HepG2 (cell line): ENCODE measurements around the gene SCO1. TPM values are rescaled to one million over a fixed set of nuclear protein-coding genes. Genes with fewer than 3 reads are reported as not detected.

Experiments used
- ARNT2 ChIP-seq: sonication (generic); formaldehyde crosslinking; IDR thresholded peaks from 2 replicates; pipeline ENCODE4 v1.8.0; 2022; ENCODE audit warnings: mild to moderate bottlenecking, low read depth, missing genetic modification reagents, moderate library complexity
- ASH2L ChIP-seq: fragments of 300-600, 200-600 bp; sonication (generic); IDR thresholded peaks from 2 replicates; pipeline ENCODE4 v1.7.0; 2017; ENCODE audit warnings: low read depth, mild to moderate bottlenecking, moderate library complexity, mixed read lengths, low read length; ENCODE audit not compliant: insufficient read length
- BORCS8-MEF2B ChIP-seq: sonication (generic); formaldehyde crosslinking; IDR thresholded peaks from 2 replicates; pipeline ENCODE4 v1.8.0; 2022; ENCODE audit warnings: mild to moderate bottlenecking, missing genetic modification reagents
- HIVEP1 ChIP-seq: sonication (generic); formaldehyde crosslinking; IDR thresholded peaks from 2 replicates; pipeline ENCODE4 v1.4.0; 2020; ENCODE audit warnings: mild to moderate bottlenecking, missing genetic modification reagents
- HNRNPK ChIP-seq: fragments of 200-400 bp; formaldehyde crosslinking; IDR thresholded peaks from 2 replicates; pipeline ENCODE4 v1.6.1; 2018; ENCODE audit warnings: low read length, low read depth, moderate library complexity, mild to moderate bottlenecking; ENCODE audit not compliant: poor library complexity, severe bottlenecking
- HNRNPUL1 ChIP-seq: fragments of 200-400 bp; formaldehyde crosslinking; IDR thresholded peaks from 2 replicates; pipeline ENCODE4 v1.6.1; 2017; ENCODE audit warnings: low read depth, mild to moderate bottlenecking, low read length, moderate library complexity
- KLF11 ChIP-seq: IDR thresholded peaks from 2 replicates; pipeline ENCODE4 v1.6.1; 2016; ENCODE audit warnings: missing compliant biosample characterization
- KLF13 ChIP-seq: sonication (generic); formaldehyde crosslinking; IDR thresholded peaks from 2 replicates; pipeline ENCODE4 v1.4.0; 2020; ENCODE audit warnings: mild to moderate bottlenecking, missing genetic modification reagents
- MTF1 ChIP-seq: sonication (generic); formaldehyde crosslinking; IDR thresholded peaks from 2 replicates; pipeline ENCODE4 v1.5.0; 2020; ENCODE audit warnings: missing genetic modification reagents
- MXD4 ChIP-seq: IDR thresholded peaks from 2 replicates; pipeline ENCODE4 v1.6.1; 2016; ENCODE audit warnings: mild to moderate bottlenecking, missing biosample characterization, missing genetic modification reagents
- MXI1 ChIP-seq: IDR thresholded peaks from 3 replicates; pipeline ENCODE4 v1.6.1; 2012; ENCODE audit warnings: low read depth, low read length, inconsistent platforms, borderline replicate concordance
- NR2C2 ChIP-seq: sonication (generic); formaldehyde crosslinking; IDR thresholded peaks from 2 replicates; pipeline ENCODE4 v1.4.0; 2020; ENCODE audit warnings: missing genetic modification reagents, mild to moderate bottlenecking, moderate library complexity, borderline replicate concordance
- RARG ChIP-seq: sonication (generic); formaldehyde crosslinking; IDR thresholded peaks from 2 replicates; pipeline ENCODE4 v1.4.0; 2020; ENCODE audit warnings: low read depth, mild to moderate bottlenecking, missing genetic modification reagents
- SRF ChIP-seq: IDR thresholded peaks from 2 replicates; pipeline ENCODE4 v1.6.1; 2011; ENCODE audit warnings: mild to moderate bottlenecking, low read depth, low read length, moderate library complexity
- SYNCRIP ChIP-seq: fragments of 200-400 bp; formaldehyde crosslinking; IDR thresholded peaks from 2 replicates; pipeline ENCODE4 v1.6.1; 2018; ENCODE audit warnings: mild to moderate bottlenecking, low read depth, low read length; ENCODE audit not compliant: insufficient read depth
- ZBTB33 ChIP-seq: sonication (generic); formaldehyde crosslinking; IDR thresholded peaks from 2 replicates; pipeline ENCODE4 v1.4.0; 2020; ENCODE audit warnings: missing genetic modification reagents
- ZIK1 ChIP-seq: sonication (generic); formaldehyde crosslinking; IDR thresholded peaks from 2 replicates; pipeline ENCODE4 v1.5.0; 2020; ENCODE audit warnings: mild to moderate bottlenecking, low read depth, missing genetic modification reagents, borderline replicate concordance
- ZMAT3 ChIP-seq: sonication (generic); formaldehyde crosslinking; conservative IDR thresholded peaks from 2 replicates; pipeline ENCODE4 v1.7.0; 2021; ENCODE audit warnings: missing genetic modification reagents
- ZNF101 ChIP-seq: sonication (generic); formaldehyde crosslinking; IDR thresholded peaks from 2 replicates; pipeline ENCODE4 v1.4.0; 2020; ENCODE audit warnings: mild to moderate bottlenecking, low read depth, missing genetic modification reagents, borderline replicate concordance
- ZNF12 ChIP-seq: sonication (generic); formaldehyde crosslinking; IDR thresholded peaks from 2 replicates; pipeline ENCODE4 v1.5.0; 2020; ENCODE audit warnings: missing genetic modification reagents
- ZNF260 ChIP-seq: sonication (generic); formaldehyde crosslinking; IDR thresholded peaks from 2 replicates; pipeline ENCODE4 v1.4.0; 2020; ENCODE audit warnings: missing genetic modification reagents, low read depth, mild to moderate bottlenecking, borderline replicate concordance
- ZNF34 ChIP-seq: sonication (generic); formaldehyde crosslinking; IDR thresholded peaks from 2 replicates; pipeline ENCODE4 v1.4.0; 2020; ENCODE audit warnings: mild to moderate bottlenecking, missing genetic modification reagents, borderline replicate concordance
- ZNF674 ChIP-seq: sonication (generic); formaldehyde crosslinking; IDR thresholded peaks from 2 replicates; pipeline ENCODE4 v1.5.0; 2020; ENCODE audit warnings: low read depth, mild to moderate bottlenecking, missing genetic modification reagents
- ZNF737 ChIP-seq: sonication (generic); formaldehyde crosslinking; IDR thresholded peaks from 2 replicates; pipeline ENCODE4 v1.5.0; 2020; ENCODE audit warnings: missing genetic modification reagents, mild to moderate bottlenecking, borderline replicate concordance
- ZNF776 ChIP-seq: sonication (generic); formaldehyde crosslinking; IDR thresholded peaks from 2 replicates; pipeline ENCODE4 v1.4.0; 2020; ENCODE audit warnings: mild to moderate bottlenecking, missing genetic modification reagents
- ZNF879 ChIP-seq: sonication (generic); formaldehyde crosslinking; IDR thresholded peaks from 2 replicates; pipeline ENCODE4 v1.8.1; 2023; ENCODE audit warnings: missing genetic modification reagents
- ZSCAN22 ChIP-seq: sonication (generic); formaldehyde crosslinking; IDR thresholded peaks from 2 replicates; pipeline ENCODE4 v1.4.0; 2020; ENCODE audit warnings: mild to moderate bottlenecking, missing genetic modification reagents
- polyA plus RNA-seq, 8 experiments: library from polyadenylated mRNA; depleted of rRNA in 3 of 8; stranded (reverse) in 7 of 8; unstranded in 1 of 8; fragments of >200 nt; fragmentation: Illumina TruSeq in 4 of 8; extraction: Trizol in 4 of 8; gene quantifications; 2 replicates each; pipeline versions ENCODE4 v1.2.1 to v1.2.3, GENCODE V29; 2011 to 2016; ENCODE audit warnings: low read depth in 4 of 8, missing spikeins in 1 of 8, mixed read lengths in 1 of 8; ENCODE audit not compliant: insufficient read depth in 1 of 8
- total RNA-seq, 5 experiments: library from RNA; depleted of rRNA; stranded (reverse); fragments of >200 nt; fragmentation: Illumina TruSeq; extraction: Trizol; gene quantifications; 2 replicates each; pipeline ENCODE4 v1.2.3, GENCODE V29; 2016; ENCODE audit warnings: low read depth in 1 of 5
- TF ChIP-seq, protein P1 (sequence below): sonication (generic); formaldehyde crosslinking; IDR thresholded peaks from 2 replicates; pipeline ENCODE4 v1.5.0; 2020; ENCODE audit warnings: missing genetic modification reagents

Gene SCO1
- total and polyA plus RNA-seq, 2 of the 13 experiments (the other 11 are each of a cell fraction or from before 2014, with no cell fraction given), result 11.4 to 50.3 TPM

- TF ChIP-seq ZNF34, result no peak
- TF ChIP-seq HNRNPUL1, result no peak
- peak; percentile 55; the same call in 1 of the 3 replicates for TF ChIP-seq MXI1
- peak; percentile 17 for TF ChIP-seq HNRNPK
- TF ChIP-seq ZNF101 (CRISPR knock-in tag), result no peak
- 0 out of 2 replicates have a peak, but pooled peaks have one; percentile 52 for TF ChIP-seq MTF1 (CRISPR knock-in tag)
- TF ChIP-seq ZNF12 (CRISPR knock-in tag), result peak; percentile 60; the same call in 1 of the 2 replicates
- TF ChIP-seq BORCS8-MEF2B (CRISPR knock-in tag), result peak; percentile 70
- TF ChIP-seq RARG (CRISPR knock-in tag), result no peak
- no peak; the same call in 1 of the 2 replicates for TF ChIP-seq ZIK1 (CRISPR knock-in tag)
- no peak for TF ChIP-seq ZNF260 (CRISPR knock-in tag)
- TF ChIP-seq ZMAT3, result peak; percentile 94
- no peak for TF ChIP-seq ARNT2 (CRISPR knock-in tag)
- no peak for TF ChIP-seq ZNF776 (CRISPR knock-in tag)
- TF ChIP-seq ZNF737 (CRISPR knock-in tag), result no peak
- TF ChIP-seq ZNF879 (CRISPR knock-in tag), result peak; percentile 54; the same call in 1 of the 2 replicates
- TF ChIP-seq ASH2L, result peak; percentile 94
- peak; percentile 21; the same call in 1 of the 2 replicates for TF ChIP-seq ZBTB33 (CRISPR knock-in tag)
- no peak for TF ChIP-seq ZSCAN22 (CRISPR knock-in tag)
- TF ChIP-seq, protein P1, sequence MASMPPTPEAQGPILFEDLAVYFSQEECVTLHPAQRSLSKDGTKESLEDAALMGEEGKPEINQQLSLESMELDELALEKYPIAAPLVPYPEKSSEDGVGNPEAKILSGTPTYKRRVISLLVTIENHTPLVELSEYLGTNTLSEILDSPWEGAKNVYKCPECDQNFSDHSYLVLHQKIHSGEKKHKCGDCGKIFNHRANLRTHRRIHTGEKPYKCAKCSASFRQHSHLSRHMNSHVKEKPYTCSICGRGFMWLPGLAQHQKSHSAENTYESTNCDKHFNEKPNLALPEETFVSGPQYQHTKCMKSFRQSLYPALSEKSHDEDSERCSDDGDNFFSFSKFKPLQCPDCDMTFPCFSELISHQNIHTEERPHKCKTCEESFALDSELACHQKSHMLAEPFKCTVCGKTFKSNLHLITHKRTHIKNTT (CRISPR knock-in tag), result no peak
- no peak; the same call in 1 of the 2 replicates for TF ChIP-seq ZNF674 (CRISPR knock-in tag)
- no peak for TF ChIP-seq KLF13 (CRISPR knock-in tag)
- TF ChIP-seq NR2C2 (CRISPR knock-in tag), result peak; percentile 97
- TF ChIP-seq SYNCRIP, result no peak
- TF ChIP-seq MXD4, result peak; percentile 81
- TF ChIP-seq SRF, result no peak
- peak; percentile 63; the same call in 1 of the 2 replicates for TF ChIP-seq HIVEP1 (CRISPR knock-in tag)
- TF ChIP-seq KLF11 (CRISPR knock-in tag), result 0 out of 2 replicates have a peak, but pooled peaks have one; percentile 82
Measured at GRCh38 chr17:10697092-10698081, at the start of gene SCO1, which contains the start of gene ADPRM (continued).
